ENCODE results near the gene CCDC24.

GRCh38 chr1:43971336-43971980 is 19.9 kb upstream of the CCDC24 start:
- TF ChIP-seq CTCF (IDR thresholded peaks at IDR 0.05) (no peak), POLR2AphosphoS5 (IDR thresholded peaks at IDR 0.05) (no peak)

Data from suprapubic skin (tissue), 3 donors.